DOHH2 (cell line): ENCODE measurements around the gene MAP7D1.

Experiments used
- EZH2phosphoT487 ChIP-seq: fragments of 200-600 bp; sonication (generic); IDR thresholded peaks from 2 replicates; pipeline ENCODE4 v1.6.1; 2017; ENCODE audit warnings: borderline replicate concordance, mild to moderate bottlenecking, antibody characterized with exemption, low read length, moderate library complexity, mixed read lengths
- TF ChIP-seq, protein P1 (sequence below): fragments of 200-600 bp; sonication (generic); IDR thresholded peaks from one replicate; pipeline ENCODE4 v1.5.1; 2014; ENCODE audit warnings: antibody characterized with exemption, mild to moderate bottlenecking, low read depth, low read length; ENCODE audit not compliant: poor library complexity, severe bottlenecking

- TF ChIP-seq EZH2phosphoT487 = no peak
- TF ChIP-seq, protein P1, sequence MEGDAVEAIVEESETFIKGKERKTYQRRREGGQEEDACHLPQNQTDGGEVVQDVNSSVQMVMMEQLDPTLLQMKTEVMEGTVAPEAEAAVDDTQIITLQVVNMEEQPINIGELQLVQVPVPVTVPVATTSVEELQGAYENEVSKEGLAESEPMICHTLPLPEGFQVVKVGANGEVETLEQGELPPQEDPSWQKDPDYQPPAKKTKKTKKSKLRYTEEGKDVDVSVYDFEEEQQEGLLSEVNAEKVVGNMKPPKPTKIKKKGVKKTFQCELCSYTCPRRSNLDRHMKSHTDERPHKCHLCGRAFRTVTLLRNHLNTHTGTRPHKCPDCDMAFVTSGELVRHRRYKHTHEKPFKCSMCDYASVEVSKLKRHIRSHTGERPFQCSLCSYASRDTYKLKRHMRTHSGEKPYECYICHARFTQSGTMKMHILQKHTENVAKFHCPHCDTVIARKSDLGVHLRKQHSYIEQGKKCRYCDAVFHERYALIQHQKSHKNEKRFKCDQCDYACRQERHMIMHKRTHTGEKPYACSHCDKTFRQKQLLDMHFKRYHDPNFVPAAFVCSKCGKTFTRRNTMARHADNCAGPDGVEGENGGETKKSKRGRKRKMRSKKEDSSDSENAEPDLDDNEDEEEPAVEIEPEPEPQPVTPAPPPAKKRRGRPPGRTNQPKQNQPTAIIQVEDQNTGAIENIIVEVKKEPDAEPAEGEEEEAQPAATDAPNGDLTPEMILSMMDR = no peak
Measured at GRCh38 chr1:36118447-36119204, 37.3 kb upstream of the MAP7D1 start.
